HG03045 (cell line): Measurements from ENCODE around the gene PHYHIPL.

Experiments used
- ATAC-seq: cut with Tn5 transposase; IDR thresholded peaks from one replicate; pipeline ENCODE4 v1.9.1; 2021; ENCODE audit warnings: mild to moderate bottlenecking, moderate library complexity; ENCODE audit not compliant: unreplicated experiment

The PHYHIPL gene

DNA sequence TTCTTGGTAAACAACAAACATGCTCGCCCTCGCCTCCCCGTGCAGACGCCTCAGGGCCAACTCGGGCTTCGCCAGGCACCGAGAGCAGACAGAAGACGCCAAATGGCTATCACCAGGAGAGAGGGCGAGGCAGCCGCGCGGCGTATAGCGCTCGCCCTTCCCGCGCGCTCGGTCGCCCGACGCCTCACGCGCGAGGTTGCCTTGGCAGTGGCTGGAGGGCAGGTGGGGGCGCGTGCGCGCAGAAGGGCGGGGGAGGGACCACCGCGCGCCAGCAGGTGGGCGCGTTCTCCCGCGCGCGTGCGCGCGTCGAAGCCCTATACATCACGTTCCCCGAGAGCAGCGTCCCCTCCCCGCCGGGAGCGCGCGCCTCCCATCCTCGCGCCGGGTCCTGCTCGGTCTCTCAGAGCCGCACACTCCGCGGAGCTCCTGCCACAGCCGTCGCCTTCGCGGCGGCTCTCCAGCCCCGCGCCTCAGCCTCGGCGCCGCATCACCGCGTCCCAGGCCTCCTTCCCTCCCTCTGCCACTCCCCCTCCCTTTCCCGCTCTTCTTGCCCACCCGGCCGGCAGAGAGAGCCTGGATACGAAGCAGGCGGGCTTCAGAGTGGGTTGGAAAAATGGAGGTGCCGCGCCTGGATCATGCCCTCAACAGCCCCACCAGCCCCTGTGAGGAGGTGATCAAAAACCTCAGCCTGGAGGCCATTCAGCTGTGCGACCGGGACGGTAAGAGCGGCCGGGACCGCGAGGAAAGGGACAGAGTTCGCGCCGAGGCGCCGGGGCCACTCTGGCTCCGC, at the start of gene PHYHIPL:
Gene PHYHIPL, plus strand, starts transcription at position 403 of the 790 bp plus-strand sequence. Its CDS starts 211 bp downstream, at position 614.
- no peak for ATAC-seq

GRCh38 chr10:59126991-59127390, 49.5 kb upstream of the PHYHIPL start:
- ATAC-seq, result no peak

GRCh38 chr10:59127991-59128390, 48.5 kb upstream of the PHYHIPL start:
- ATAC-seq, result no peak

- ATAC-seq, result no peak
Measured at GRCh38 chr10:59129867-59130266, 46.6 kb upstream of the PHYHIPL start.

GRCh38 chr10:59131666-59132065, 44.8 kb upstream of the PHYHIPL start:
- ATAC-seq, result no peak

DNA sequence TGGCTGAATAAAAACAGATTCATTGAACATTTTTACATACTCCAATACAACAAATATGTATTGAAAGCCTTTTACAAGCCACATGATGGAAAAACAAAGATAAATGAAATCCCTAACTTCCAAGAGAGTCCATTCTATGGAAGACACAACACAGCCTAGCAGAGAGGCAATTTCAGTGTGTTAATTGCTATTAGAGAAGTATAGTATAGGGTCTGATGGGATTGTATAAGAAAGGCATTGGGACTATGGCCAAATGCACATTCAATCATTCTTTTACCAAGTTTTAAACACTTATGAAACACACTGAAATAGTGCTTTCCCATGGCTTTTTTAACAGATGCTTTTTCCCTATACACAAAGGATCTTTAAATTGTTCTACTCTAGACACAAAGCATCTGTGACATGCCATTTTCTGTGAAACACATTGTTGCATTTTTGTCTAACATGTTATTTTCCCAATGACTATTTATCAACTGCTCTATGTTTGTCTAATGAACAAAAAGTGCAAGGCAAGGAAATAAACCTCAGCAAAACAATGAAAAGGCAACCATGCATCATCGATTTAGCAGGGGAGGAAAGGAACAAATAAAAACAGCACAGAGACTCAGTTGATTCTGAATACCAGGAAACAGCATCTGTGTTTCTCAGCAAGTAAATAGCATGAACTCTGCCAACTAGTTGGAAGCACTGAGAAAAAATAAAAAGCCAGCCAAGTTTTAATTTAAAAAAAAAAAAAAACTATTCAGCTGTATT, 42.4 kb upstream of the PHYHIPL start:
- no peak for ATAC-seq

DNA sequence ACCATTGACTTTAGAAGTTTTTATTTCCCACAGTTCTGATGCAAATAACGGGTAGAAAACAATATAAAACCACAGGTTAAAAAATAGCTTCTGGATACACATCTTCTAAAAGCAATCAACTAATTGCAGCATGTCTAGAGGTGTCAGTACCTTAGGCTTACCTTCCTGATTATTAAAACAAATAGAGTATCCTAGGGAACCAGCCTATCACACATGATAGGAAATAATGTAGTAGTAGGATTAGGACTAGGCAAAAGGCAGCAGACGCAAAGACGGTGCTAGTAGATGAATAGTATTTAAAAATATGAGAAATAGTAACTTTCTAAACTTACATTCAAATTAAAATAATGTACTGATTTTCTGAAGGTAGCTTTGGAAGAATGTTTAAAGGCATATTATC, 41.7 kb upstream of the PHYHIPL start:
- no peak for ATAC-seq

DNA sequence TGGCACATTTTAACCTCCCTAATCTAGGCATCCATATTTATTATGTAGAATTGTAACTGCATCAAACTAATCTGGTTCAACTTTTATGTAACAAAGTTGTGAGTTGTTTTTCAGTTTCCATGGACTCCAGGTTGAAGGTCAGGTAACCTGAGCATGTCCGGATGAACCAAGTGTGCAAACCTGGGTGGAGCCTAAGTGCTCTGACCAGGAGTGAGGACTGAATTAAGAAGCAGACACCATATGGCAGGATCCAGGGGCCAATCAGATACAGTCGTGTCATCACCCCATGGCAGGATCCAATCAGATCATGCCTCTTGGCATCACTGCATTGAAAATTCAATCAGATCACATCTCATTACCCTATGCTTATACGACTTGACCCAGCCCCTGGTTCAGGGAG, 41.2 kb upstream of the PHYHIPL start:
- no peak for ATAC-seq

DNA sequence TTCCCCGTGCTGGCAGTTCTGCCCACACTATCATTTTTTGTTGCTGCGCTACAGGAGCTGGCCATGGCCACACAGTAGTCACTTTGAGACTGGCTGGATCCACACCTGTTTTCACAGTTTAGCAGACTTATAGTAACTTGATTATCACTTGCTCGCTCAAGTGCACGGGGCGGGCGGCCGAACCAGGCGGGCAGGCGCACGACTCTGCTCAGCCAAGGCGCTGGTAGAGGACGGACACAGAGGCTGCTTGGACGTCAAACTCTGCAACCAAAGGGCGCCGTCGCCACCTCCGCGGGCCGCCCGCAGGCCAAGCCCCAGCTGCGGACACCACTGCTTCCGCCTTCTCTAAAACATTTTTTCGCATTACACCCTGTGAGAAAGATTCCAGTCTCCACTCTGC, 38.4 kb upstream of the PHYHIPL start:
- no peak for ATAC-seq

DNA sequence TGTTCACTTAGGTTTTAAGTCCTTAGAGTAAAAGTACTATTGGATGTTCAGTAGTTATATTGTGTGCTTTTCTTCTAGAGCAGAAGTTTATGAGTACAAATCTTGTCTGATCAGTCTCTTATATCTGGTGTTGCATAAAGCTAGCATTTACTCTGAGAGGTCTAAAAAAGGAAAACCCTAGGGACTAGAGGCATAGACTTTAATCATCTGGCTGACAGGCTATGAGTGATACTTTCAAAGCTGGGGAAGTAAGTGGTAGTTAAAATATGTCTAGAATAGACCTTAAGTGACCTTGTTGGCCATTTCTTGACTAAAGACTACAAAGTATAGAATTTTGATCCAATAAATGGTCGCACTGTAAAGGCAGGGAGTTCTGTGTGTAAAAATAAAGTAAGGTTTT, 32.9 kb upstream of the PHYHIPL start:
- no peak for ATAC-seq

GRCh38 chr10:59148701-59149100, 27.7 kb upstream of the PHYHIPL start:
- no peak for ATAC-seq

DNA sequence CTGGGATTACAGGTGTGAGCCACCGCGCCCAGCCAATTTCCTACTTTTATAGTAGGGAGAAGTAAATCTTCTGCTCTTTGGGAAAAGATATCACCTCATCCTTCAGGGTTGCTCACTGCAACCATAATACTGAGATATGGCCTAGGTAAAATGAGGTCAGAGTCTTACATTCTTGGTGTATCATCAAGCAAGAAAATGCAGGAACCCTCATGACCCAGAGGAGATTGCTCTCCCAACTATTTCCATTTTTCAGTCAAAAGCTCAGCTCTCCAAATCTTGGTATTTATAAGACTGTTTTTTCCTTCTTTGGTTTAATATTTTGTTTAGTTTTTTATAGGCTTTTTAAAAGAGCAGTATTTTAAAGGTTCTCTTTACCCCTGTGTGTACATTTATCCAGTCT, 20.9 kb upstream of the PHYHIPL start:
- no peak for ATAC-seq

DNA sequence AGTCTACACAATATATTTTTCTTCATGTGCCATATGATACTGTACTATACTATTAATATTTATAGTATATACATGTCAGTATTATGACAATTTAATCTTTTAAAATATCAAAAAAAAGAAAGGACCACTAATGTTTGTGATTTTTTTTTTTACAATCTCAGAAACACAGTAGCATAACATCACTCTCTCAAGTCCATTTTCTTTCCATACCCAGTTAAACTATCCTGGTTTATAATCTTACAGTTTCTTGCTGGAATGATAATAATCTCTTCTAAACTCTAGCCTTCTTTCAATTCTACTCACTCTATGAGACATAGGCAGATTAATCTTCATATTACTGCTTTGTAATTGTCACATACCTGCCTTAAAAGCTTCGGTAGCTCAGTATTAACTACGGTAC, 8.9 kb upstream of the PHYHIPL start:
- ATAC-seq, result no peak

DNA sequence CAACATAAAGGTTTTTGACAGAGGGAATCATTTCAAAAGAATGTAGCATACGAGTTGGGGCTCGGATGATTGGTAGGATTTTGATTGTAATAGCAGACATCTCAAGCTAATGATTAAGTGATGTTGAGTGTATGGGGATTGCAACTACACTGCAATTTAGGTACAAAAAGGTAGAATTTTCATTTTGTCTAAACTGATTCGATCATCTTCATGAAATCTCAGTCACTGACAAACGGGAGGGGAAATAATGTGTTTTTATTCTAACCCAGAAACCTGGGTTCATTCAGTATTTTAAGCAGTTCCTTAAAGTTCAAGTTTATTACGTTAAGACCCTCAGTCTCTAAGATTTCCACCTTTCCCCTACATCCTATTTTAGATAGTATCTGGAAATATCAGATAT, 3.9 kb upstream of the PHYHIPL start:
- no peak for ATAC-seq

- ATAC-seq, result no peak
Measured at GRCh38 chr10:59173414-59173813, 3.0 kb upstream of the PHYHIPL start.

DNA sequence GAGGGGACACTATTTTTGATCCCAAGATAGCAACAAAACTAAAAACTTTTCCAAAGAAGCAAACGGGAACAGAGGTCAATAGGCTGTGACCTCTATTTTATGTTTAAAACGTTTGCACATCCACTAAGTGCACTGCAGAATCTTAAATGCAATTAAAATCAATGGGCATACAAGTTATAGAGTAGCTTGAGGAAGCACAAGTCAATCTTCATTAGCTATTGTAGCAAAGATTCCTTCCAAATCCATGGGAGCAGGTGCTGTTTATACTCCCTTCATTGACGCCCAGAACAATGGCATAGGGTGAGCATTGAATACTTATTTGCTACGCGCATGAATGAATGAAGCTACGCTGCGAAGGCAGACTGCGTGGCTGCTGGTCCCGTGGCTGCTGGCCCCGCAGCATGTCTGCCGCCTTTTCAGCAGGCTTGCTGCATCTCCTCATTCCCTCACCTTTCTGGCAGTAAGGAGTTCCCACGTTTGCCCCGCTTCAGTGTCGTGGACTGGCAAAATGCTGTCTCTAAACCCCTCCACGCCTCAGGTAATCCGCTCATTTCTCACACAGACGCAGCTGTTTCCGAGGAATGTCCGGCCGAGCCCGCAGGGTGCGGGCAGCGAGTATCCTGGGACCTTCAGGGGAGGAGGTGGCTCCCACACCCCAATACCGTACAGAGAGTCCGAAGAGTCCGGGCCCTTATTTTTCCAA, 754 bp upstream of the PHYHIPL start:
- no peak for ATAC-seq

GRCh38 chr10:59177031-59177797, 771 bp downstream of the PHYHIPL start:
- no peak for ATAC-seq

GRCh38 chr10:59177836-59178235, 1.4 kb downstream of the PHYHIPL start:
- no peak for ATAC-seq

GRCh38 chr10:59179068-59179467, 2.6 kb downstream of the PHYHIPL start:
- ATAC-seq, result no peak

- no peak for ATAC-seq
Measured at GRCh38 chr10:59180689-59181270, 4.3 kb downstream of the PHYHIPL start.

DNA sequence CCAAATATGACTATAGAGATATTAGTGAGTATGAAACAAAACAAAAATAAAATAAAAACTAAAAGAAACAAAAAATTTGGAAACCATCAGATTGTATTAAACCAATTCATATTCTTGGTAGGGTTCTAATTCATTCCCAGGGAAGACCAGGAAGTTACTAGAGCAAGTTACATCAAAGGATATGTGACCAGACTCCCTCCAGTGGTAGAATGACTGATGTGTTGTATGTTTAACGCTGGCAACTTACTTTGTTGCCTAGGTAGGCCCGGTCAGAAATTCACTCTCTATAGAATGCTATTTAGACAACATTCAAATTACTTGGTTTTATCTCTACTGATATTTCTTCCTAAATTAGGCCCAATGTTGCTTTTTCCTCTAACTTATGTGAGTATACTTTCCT, 5.2 kb downstream of the PHYHIPL start:
- no peak for ATAC-seq
